Activated T-helper 9 cell treated with anti-CD3 and anti-CD28 coated beads, Interleukin-2, amount 50 U/mL, for 16 hours (primary cell): ENCODE measurements around the gene PDCD5.
"Not testable (repeated sequence)": the region's sequence is repeated elsewhere in the genome, so short reads cannot be mapped to it uniquely, and the experiment has no call there.

Experiments used
- DNase-seq: peaks from one replicate; pipeline ENCODE4 v3.0.0-alpha.2; 2020; ENCODE audit warnings: low read depth

The PDCD5 gene

DNA sequence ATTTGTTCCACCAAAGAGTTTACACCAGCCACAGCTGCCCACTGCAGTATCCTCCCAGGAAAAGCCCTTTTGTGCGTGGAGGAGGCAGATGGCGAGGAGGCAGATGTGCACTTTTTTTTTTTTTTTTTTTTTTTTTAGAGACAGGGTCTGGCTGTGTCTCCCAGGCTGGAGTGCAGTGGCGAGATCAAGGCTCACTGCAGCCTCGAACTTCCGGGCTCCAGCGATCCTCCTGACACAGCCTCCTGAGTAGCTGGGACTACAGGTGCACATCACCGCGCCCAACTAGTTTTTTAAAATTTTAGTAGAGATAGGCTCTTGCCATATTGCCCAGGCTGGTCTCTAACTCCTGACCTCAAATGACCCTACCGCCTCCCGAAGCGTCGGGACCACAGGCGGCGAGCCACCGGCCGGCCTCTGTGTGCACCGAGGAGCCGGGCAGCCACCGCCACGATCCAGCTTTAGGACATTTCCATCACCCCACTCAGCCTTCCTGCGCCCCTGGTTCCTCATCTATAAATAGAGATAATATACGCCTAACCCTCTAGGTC is 563 bp upstream of the PDCD5 start:
- DNase-seq = no peak

DNA sequence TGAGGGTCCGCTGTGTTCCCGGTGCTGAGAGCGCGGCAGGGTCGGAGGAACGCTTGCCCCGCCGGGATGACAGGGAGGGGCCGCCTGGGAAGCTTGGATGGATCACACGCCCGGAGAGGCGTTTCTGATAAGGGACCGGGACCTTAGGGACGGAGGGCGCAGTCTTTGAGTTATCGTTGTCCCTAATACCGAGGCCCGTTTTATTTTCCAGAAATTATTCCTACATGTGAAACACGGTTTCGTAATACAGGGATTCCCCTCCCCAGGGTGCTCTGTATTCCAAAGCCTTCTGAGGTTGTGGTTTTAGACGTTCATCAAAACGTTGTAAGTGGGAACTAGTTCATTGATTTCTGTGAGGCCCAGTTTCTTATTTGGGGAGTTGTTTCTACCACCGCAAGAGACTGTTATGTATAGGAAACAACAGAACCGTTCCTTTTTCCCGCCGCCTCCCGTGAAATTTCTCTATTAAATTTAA is 752 bp downstream of the PDCD5 start:
- no peak for DNase-seq

DNA sequence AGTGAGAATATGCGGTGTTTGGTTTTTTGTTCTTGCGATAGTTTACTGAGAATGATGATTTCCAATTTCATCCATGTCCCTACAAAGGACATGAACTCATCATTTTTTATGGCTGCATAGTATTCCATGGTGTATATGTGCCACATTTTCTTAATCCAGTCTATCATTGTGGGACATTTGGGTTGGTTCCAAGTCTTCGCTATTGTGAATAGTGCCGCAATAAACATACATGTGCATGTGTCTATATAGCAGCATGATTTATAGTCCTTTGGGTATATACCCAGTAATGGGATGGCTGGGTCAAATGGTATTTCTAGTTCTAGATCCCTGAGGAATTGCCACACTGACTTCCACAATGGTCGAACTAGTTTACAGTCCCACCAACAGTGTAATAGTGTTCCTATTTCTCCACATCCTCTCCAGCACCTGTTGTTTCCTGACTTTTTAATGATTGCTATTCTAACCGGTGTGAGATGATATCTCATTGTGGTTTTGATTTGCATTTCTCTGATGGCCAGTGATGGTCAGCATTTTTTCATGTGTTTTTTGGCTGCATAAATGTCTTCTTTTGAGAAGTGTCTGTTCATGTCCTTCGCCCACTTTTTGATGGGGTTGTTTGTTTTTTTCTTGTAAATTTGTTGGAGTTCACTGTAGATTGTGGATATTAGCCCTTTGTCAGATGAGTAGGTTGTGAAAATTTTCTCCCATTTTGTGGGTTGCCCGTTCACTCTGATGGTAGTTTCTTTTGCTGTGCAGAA is 6.9 kb downstream of the PDCD5 start:
- DNase-seq = not testable (repeated sequence)

DNA sequence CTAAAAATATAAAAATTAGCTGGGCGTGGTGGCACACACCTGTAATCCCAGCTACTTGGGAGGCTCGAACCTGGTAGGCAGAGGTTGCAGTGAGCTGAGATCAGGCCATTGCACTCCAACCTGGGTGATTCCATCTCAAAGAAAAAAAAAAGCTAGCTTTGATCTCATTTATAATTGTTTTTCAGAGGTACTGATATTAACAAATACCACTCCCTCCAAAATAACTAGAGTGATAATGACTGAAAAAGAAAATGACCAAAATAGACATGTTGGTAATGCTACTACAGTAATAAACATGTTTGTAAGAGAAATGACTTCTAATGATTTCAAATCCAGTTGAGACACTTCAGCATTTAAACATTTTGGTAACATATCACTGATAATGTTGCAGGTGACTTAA is 13.0 kb downstream of the PDCD5 start:
- DNase-seq = no peak

DNA sequence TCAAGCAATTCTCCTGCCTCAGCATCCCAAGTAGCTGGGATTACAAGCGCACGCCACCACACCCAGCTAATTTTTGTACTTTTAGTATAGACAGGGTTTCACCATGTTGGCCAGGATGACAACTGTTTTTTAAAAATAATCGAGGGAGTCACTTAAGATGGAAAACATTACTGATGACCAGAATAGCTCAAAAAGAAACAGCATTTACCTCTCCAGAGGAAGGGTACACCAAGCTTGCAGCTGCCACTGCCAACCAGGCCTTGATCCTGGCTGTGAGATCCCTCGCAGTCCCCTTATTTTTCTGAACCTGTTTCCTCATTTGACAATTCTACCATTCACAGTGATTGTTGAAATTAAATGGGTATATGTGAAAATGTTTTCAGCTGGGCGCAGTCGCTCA is 14.5 kb downstream of the PDCD5 start:
- DNase-seq = no peak

DNA sequence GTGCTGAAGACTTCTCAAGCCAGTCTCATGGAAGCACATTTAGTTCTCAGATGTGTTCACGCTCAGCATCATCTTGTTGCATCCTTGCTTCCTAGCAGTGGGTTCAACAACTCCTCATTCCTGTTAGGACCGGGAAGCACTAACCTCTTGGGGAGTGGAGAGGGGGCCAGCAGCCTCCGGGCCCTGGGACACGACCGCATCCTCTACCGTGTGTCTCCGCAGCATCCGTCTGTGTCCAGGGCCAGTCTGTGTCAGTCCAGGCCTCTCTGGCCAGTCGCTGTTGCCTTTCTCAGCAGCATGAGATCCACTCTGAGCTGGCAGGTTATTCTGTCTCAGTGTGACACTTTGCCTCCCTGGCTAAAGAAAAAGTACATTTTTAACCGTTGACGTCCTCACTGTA is 17.0 kb downstream of the PDCD5 start:
- no peak for DNase-seq

DNA sequence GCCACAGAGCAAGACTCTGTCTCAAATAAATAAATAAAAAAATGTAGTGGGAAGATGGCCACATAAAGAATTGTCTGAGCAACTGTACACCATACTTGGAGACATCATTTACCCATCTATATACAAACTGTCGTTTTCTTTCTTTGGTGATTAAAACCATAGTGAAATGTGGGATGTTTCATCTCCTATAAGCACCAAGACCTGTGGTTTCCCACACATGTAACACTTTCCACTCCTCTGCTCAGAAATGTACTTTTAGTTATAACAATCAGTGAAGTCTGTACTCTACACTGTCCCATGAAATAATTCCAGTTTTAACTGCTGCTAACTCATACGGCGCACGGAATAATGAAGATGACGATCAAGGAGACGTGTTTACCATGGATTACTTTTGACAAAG is 18.3 kb downstream of the PDCD5 start:
- no peak for DNase-seq

DNA sequence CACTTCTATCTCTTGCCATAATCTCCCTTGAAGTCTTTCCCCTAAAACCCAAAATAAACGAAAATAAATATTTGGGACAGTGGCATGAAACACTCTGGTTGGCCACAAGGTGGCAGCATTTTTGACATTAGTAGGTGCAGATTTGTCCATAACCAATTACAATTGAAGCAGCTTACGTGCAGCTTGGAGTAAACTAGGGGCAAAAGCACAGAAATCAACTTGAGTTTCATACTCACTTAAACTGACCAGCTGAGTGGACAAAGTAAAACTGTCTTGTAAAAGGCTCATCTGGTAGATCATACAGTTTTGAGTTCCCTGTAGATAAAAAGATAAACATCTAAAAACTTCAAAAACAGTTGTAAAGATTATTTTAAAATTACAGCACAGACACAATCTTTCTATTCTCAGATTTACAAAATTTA is 18.8 kb downstream of the PDCD5 start:
- peak; percentile 6 for DNase-seq

DNA sequence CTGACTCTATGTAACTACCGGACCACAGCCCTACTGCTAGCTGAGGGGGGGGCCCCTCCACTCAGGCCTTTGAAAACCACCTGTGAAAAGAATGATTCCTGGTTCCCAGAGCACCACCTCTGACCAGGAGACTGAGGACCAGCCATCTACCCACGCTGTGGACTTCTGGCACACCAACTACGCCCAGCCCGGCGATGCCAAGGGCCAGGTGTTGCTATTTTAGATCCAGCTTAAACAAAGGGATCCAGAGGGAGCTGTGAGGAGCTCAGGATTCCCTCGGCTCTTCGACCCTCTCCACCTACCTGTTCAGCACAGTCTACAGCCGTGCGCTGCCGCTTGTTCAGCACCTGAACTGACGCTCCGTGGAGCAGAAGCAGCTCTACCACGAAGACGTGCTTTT is 23.0 kb downstream of the PDCD5 start:
- DNase-seq = no peak

DNA sequence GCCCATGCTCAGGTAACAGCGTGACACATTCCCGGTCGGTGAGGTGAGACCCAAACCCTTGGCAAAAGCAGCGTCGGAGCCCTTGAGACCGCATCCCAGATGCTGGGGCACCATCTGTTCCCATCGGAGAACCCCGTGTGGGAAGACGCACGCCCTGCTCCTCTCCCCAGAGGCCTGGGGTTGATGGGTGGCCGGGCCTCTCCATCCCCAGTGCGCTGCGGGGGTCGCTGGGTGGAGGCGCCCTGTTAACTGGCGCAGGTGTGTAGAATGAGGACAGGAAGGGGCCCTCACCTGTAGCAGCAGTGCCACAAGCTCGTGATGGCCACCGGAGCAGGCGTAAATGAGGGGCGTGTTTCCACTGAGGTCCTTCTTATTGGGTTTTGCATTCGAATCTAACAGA is 24.6 kb downstream of the PDCD5 start:
- no peak for DNase-seq

DNA sequence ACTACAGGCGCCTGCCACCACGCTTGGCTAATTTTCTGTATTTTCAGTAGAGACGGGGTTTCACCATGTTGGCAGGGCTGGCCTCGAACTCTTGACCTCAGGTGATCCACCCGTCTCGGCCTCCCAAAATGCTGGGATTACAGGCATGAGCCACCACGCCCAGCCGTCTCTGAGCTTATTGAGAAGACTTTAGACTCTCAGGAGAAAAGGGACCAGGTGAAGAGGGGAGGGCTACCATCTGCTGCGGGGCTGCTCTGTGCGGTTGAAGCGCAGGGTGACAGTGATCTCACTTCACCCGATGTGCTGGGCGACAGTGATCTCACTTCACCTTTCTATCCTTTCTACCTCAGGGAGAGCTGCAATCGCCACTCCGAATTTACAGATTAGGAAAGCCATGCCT is 25.3 kb downstream of the PDCD5 start:
- DNase-seq = no peak

DNA sequence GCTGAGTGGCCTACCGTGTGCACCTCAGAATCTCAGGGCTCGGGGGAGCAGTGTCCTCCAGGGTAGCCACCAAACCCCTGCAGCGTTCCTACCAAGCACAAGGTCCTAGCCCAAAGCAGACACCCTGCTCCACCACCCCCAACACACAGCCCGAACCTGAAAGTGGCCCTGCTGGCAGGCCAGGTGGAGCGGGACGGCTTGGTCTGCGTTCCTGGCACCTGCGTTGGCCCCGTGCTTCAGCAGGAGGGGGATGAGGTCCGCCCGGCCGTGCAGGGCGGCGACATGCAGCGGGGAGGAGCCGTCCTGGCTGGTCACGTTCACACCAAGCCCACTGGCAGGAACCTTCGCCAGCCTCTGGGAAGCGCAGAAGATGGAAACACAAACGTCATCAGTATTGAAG is 26.5 kb downstream of the PDCD5 start:
- no peak for DNase-seq

DNA sequence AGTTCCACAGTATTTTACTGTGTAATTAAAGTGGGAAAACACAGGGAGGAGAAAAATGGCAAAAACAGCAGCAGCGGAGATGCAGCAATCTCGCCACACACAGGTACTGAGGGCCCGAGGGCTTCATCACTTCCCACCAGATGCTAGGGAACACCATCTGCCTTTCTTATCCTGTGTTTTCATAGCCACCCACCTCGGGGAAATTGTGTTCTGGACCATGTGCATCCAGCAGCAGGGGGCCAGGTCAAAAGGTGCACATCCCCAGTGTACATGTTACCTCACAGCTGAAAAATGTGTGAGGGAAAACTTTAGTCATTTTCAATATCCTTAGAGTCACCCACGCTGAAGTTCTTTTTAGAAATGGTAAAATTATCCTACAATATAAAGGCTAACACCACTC is 30.2 kb downstream of the PDCD5 start:
- no peak for DNase-seq

DNA sequence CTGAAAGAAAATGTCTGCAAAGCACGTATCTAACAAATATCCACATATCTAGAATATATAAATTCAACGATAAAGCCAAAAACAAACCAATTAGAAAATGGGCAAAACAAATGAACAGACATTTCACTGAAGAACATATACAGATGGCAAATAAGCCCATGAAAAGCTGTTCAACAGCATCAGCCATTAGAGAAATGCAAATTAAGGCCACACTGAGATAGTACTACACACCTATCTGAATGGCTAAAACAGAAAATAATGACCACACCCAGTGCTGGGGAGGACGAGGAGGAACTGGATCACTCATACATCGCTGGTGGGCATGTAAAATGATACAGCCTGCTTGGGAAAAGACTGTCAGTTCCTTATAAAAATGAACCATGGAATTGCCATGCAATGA is 32.0 kb downstream of the PDCD5 start:
- no peak for DNase-seq

DNA sequence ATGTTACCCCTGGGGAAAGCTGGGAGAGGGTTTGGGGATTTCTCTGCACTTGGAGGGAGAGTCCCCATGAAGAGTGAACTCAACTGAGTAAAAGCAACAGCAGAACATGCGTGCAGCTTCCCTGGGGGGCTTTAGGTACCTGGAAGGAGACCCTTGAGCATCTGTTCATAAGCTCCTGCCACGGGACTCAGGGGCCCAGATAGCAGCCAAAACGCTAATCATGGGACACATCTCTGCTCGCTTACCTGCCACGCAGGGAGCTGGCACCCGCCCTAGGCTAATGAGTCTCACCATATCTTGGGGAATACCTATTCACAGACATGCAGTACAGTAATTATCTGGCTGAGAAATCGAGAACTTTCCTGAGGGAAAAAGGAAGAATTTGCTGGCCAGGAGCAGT is 33.9 kb downstream of the PDCD5 start:
- DNase-seq = no peak

DNA sequence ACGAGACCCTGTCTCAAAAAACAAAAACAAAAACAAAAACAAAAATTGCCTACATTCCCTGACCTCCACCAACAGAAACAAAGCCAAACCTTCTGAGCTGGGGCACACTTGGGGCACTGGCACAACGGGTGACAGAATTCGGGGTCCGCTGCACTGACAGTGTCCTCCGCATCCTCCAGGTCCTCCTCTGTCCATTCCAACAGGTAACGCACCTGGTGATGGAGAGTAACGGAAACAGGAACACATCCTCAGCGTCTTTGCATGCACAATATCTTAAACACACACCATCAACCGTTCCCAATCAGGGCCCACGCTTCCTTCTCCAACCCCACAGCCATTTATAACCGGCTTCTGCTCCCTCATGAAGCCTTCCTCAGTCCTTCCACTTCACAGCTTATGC is 34.6 kb downstream of the PDCD5 start:
- no peak for DNase-seq

DNA sequence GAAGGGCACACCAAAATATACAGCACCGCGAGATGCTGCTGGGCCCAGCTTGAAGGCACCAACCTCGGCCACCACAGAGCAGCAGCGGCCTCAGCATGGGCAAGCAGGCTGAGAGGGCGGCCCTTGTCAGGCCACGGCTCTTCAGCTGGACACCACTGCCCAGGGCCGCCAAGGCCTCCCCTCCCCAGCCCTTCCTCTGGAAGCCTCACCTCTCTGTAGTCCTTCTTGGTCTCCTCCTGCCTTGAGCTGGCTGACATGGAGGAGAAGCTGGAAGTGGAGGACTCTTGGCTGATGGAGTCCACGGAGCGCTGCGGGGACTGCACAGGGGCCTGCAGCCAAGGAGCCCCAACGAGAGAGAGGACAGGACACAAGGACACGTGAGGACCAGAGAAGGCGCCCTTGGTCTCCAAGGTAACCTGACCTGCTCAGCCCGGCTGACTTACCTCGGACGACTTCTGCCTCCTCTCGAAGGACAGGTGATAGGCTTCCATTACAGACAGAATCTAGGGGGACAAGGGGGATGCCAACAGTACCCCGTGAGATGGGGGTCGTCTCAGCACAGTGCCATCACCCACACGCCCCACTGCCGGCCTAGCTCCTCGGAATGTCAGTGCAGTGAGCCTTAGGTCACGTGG is 38.2 kb downstream of the PDCD5 start:
- DNase-seq = no peak

DNA sequence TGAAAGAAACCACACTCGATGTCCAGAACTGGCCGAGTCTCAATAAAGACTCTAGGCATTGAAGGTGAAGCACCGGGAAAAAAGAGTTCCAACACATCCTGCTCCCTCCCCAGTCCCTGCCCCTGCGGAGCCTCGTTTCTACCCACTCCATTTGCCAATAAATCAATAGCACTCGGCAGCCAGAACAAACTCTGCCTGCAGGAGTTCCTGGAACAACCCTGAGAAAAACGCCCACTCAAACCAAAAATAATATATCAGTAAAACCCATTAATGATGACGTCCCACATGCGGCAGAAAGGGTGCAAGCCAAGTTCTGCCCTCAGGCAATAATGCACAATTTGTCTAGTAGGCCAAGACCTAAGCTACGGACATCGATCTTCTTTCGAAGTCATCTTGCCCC is 41.0 kb downstream of the PDCD5 start:
- DNase-seq = no peak

DNA sequence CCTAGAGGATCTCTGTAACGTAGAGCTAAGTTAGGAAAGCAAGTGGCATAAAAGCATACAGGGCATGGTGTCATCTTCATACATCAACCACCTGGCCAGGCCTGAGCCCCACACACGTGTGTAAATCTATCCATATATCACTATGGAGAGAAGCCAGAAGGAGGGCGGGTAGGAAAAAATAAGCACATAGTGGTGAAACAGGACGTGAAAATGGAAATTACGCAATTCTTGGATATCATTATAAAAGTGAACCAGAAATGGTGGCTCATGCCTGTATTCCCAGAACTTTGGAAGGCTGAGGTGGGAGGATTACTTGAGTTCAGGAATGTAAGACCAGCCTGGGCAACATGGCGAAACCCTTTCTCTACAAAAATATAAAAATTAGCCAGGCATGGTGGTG is 43.4 kb downstream of the PDCD5 start:
- no peak for DNase-seq

DNA sequence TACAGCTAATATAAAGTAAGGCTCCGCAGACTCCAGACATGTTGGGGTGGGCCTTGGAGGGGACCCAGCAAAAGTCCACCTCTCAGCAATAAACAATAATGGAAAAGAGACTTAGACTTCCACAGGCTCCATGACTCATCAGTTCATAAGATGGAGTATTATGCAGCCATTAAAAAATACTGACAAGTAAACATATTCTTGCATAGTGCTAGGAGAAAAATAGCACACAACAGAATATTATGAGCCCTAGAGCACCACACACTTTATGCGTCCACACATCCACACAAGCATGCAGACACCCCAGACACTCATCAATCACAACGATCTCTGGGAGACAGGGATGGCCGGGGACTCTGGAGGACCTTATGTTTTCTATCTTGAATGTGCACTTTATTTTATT is 46.0 kb downstream of the PDCD5 start:
- no peak for DNase-seq

DNA sequence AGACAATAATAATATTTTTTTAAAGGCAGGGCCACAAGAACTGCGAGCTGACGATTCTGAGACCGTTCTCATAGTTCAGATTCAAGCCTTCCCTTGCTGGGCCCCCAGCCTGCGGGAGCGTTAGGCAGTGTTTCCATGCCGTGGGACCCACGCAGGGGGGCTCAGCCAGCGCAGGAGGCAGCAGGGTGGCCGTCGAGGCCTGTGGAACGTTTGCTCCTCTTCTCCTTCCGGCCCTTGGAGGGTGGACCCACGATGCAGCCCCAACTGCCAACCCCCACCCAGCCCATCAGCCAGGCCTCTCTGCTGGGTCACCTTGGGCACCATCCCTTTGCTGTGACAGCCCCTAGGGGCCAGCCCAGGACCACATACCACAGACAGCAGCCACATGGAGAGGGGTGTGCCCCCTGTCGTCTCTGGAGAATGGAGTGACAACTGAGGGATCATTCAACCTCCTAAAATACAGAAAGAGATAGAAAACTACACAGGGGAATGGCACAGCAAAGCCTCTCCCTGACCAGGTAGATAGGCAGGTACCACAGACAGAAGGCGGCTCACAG is 46.8 kb downstream of the PDCD5 start:
- DNase-seq = no peak

DNA sequence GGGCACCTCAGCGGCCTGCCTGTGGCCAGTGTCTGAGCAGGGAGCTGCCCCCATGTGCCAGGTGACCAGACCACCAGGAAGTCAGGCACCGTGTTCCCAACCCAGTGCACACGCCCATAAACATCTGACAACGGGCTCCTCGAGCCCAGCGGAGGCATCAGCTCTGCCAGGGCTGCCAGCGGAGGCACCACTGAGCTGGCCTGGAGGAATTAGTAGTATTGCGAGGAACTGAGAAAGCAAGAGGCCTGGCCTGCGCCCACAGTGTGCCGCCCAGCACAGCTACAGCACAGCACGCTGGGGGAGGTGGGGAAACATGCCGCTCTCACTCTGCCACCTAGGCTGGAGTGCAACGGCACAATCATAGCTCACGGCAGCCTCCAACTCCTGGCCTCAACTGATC is 49.3 kb downstream of the PDCD5 start:
- no peak for DNase-seq

DNA sequence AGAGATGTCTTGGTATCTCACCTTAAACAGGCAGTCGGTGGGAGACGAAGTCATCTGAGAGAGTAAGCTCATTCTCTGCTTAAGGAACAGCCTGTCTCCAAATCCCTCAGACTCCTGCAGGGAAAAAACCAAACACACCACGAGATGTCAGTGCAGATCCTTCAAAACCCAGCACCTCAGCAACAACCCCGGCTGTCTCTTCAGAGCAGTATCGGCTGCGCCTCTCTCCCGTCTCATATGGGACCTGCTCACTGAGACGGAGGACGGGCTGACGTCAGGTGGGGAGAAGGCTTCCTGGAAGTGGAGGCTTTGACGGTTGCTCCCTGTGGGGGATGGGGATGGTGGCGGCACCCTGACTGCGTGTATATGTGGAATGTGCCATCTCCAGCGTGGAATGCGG is 50.4 kb downstream of the PDCD5 start:
- DNase-seq = no peak
